Activated CD4-positive, CD25-positive, alpha-beta regulatory T cell (primary cell): ENCODE measurements around the gene TSPAN32.

Experiments
- DNase-seq, 4 experiments: peaks; one replicate each; lab custom pipeline; 2025; lab: John Stamatoyannopoulos, UW

Gene TSPAN32

DNA sequence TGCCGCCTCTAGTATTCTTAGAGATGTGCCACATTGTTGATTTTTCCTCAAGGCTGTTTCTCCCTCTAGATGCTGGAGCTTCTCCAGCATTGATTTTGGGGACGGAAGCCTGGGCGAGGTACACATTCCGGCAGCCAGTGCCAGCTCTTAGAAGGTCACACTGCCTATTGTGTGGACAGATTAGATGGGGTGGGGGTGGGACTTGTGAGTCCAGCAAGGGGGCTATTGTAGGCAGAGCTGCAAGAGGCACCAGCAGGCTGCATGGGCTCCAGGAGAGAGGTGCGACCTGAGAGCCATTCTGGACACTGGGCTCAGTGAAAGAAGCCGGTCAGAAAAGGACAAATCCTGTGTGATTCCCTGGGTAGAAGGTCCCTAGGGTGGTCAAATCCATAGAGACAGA is 12.5 kb upstream of the TSPAN32 start:
- no peak for DNase-seq

DNA sequence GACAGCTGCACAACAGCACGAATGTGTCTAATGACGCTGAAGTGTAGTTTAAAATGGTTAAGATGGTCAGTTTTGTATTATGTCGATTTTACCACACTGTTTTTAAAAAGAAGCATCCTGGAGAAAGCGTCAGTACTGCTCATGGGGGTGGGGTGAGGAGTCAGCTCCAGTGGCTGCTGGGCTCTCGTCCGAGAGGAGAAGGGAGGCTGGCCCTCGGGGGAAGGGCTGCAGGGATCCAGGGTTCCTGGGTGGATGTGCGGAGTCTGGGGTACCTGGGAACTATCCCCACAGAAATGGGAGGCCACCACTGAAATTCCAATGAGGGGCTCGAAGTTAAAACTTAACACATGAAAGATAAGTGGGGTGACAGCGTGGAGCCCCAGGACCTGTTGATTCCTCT is 12.0 kb upstream of the TSPAN32 start:
- DNase-seq, result no peak

DNA sequence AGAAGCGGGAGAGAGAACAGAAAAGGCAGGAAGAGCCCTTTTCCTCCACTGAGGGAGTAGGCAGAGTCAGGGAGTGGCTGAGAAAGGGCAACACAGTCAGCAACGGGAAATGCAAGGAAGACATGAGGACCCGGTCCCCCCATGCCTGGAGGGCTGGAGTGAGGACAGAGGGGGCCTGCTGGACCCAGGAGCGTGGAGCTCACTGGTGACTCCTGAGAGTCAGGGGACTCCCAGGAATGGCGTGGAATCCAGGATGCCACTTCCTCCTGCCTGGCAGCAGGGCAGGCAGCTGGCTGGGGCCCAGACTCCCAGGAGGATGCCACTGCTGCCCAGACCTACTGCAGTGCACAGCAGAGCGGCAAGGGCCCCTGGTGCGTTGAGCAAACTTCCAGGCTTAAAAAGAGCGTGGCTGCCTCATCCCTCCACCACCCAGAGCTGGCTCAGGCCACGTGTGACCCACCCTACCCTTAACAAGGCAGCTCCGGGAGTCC is 11.4 kb upstream of the TSPAN32 start:
- DNase-seq, result no peak

DNA sequence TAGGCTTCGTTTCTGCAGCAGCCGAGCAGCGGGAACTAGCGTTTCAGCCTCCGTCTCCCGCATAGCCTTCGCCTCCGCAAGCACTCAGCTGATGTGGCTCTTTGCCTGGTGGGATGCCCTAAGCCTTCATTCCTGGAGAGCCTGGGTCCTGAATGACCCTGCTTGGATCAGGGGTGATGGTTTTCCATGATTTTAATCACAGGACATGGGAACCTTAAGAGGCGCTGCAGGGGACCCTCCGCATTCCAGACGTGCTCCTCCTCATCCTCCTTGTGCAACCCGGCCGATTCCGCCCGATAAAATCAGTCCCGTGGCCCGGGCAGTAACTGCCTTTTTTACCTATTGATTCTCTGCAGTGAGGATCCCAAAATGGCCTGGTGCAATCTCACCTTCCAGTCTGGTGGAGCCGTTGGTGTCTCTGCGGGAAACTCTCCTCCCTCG is 8.3 kb upstream of the TSPAN32 start:
- no peak for DNase-seq

DNA sequence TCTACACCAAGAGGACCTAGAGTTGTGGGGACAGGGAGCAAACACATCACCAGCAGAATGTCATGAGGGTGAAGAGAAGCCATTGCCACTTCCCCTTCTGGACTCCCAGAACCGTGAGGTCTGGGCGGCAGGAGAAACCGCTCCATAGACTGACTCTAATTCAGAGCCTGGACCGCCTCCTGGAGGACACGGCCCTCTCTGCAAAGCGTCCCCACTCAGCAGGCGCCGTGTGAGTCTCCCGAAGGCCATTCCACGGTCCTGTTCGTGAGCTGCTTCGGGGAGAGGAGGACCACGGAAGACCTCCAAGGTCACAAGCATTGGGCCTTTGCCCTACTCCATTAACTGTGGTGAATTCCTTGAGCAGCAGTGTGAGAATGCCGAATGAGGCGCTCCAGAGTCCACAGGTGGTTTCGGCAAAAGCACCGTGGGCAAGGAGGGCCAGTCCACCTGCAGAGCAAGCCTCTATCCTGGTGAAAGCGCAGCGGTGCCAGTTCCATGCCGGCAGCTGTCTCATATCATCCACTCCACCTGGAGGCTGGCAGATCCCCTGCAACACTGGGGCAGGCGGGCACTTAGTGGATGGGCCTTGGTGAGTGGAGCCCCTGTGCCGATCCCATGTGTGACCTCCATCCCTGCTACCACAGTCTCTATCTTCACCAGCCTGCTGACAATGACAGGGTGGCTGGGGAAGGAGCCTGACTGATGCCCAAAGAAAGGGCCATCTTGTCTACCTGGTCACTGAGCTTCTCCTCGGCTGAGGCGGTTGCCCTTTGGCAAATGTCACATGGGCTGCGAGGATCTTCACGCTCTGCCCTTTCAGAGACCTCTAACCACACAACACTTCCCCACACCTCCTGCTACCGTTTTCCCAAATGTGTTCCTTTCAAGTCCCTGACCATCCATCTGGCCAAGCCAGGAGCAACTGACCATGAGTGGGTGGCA is 7.6 kb upstream of the TSPAN32 start:
- no peak for DNase-seq

DNA sequence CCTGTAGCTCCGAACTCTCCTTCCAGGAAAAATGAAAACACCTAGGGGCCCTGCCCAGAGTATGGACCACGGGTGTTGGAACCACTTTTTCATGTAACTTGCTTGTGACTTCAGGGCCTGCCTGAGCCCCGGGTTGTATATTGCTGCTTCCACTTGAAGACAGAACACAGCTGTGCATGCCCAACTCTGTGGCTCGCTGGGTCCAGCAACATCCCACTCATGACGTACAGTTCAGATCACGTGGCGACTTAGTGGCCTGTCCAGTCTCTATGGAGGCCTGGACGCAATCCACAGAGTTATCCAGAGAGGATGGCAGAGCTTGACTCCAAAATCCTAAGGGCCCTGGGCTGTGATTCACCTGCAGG is 6.9 kb upstream of the TSPAN32 start:
- no peak for DNase-seq

DNA sequence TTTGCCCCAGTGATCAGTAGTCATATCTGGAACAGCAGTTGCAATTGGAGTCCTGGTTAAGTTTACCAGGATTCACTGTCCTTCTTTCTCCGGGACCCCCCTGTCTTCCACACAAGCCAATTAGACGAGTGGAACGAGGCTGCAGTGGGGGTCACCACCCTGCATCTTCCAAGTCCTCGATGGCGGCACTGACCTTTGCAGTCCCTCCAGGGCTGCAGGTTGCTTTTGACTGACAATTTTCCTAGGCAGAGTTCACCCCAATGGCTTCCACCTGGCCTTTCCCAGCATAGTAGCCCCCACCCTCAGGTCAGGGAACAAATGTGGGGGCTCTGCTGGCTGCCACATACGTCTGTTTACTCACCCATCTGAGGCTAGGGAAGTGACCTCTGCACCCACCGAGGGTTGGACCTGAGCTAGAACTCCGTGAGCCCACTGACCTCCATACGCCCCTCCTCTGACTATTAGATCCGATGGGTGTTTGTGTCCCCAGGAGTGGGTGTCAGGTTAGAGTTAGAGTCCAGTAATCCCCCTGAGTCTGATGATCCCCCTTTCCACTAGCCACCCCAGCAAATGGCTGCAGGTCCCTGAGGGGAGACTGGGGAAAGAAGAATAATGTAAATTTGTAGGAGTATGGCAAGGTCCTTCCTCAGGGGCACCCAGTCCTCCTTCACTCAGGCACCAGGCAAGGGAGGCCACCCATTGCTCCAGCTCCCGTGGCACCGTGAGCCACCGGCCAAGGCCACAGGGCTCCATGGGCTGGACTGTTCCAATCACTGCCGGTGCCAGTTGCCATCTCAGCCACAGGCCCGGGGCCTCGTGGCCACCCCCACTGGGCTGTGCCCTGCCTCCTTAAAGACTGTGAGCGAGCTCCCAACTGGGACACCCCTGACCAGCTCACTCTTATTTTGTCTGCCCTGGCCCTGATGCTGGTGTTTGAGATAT is 5.6 kb upstream of the TSPAN32 start:
- no peak for DNase-seq

DNA sequence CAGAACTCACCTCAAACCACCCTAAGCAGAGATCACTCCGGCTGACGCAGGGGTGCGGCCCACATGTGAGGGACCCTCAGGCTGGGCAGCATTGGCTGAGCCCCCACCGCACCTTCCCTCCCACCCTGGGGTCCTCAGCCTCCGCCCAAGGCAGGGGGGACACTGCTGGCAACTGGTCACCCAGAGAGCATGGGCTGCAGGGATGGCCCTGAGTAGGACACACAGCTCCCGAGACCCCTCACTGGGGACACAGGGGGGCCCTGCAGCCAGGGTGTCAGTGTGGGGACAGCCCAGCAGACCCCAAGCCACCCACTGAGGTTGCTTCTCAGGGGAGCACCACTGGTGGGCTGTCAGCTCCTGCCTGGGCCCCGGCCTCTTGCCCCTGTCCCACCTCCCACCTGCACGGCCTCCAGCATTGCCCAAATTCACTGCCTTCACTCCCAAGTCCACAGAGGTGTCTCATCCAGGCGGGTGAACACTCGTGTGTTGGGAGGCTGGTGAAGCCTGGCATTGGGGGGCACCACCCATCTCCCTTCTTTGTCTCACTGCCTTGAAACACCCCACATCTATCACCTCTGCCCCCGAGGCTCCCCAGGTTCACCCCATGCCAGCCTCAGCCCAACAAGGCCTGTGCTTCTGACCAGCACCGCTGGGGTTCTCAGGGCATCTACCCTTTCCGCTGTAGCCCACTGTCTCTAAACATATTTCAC is 4.7 kb upstream of the TSPAN32 start:
- DNase-seq, result no peak

DNA sequence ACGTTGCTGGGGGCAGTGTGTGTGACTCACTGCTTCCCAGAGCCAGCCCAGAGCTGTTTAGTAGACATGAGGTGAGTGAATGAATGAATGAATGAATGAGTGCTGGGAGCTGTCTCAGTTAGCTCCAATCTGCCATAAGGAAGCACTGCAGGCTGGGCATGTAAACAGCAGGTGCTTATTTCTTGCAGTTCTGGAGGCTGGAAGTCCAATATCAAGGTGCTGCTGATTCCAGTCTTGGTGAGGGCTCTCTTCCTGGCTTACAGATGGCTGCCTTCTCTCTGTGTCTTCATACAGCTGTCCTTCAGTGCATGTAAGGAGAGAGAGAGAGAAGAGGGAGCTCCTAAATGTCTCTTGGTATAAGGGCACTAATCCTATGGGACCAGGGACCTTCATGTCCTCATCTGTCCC is 4.2 kb upstream of the TSPAN32 start:
- no peak for DNase-seq

DNA sequence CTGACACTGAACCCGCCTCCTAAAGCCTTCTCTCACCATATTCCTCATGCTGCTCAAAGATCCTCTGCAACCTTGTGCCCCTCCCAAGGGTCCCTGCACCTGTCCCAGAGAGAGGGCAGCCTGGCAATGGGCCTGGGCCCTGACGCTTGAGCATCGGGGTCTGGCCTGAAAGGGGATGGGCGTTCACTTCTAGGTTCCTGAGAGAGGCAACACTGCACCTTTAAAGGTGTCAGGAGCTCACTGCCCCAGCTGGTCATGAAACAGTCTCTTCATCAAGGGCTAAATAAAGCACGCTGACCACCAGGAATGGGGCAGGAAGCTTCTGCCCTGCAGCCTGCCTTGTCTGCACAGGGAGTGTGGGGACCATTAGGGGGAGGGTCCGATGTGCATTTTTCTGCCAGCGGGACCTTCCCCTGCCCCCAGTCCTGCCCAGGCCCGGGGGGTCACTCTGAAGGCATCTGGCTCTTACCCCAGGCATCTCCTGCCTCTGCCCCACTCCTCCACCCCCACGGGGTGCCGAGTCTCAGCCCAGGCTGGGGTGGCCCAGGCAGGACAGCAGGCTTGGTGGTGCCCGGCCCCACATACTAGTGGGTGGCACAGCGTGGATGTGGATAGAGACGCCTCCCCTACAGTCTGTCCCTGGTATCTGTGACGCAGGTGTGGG is 3.5 kb upstream of the TSPAN32 start:
- DNase-seq, result no peak

DNA sequence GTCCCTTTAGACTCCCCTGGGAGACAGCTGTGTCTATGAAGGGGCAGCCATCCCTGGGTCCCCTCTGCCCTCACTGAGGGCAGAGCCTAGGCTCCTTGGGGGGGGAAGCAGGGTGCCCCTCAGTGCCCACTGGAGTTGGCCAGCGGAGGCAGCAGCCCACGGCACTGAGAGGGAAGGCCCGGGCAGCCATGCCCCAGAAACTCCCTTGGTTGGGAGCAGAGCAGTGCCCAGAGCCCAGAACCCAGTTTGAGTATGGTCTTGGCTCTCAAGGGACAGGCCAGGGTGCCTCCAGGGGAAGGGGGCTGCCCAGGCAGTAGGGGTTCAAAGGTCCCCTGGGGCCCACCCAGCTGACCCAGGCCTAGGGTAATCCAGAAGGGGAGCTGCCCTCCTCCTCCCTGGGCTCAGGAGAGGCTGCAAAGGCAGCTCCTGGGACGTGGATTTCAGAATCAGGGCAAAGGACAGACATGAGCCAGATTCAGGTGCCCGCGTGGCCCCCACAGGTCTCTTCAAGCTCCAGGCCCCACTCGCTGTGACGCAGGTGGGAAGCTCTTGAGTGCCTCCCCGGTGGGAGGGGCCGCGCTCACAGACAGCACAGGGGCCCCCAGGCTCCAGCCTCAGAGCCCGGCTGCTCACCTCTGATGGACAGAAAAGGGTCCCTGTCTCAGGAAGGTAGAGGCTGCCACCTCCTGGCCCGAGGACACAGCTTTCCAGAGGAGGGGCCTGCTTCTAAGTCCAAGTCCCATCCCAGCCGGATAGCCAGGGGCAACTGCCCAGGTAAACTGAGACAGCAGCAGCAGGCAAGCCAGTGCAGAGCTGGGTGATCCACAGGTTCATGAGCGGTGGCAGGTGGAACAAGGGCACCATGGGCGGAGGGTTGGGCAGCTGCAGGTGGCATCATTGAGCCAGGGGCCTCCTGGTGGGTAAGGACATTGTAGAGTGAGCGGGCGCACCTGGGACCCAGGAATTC is 2.7 kb upstream of the TSPAN32 start:
- DNase-seq, result no peak

DNA sequence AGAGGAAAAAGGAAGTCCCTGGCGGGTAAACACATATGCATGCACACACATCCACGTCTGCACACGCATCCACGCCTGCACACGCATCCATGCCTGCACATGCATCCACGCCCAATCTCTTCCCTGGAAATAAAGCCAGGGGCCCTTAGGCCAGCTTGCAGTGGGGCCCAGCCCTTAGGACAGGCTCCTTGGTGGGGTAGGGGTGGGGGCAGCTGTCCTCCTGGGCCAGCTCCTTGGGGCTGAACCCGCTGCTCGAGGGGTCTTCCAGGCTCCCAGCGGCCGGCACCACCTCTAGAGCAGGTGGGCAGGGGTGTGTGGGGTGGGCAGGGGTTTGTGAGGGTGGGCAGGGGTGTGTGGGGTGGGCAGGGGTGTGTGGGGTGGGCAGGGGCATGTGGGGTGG is 2.0 kb upstream of the TSPAN32 start:
- DNase-seq, result no peak

DNA sequence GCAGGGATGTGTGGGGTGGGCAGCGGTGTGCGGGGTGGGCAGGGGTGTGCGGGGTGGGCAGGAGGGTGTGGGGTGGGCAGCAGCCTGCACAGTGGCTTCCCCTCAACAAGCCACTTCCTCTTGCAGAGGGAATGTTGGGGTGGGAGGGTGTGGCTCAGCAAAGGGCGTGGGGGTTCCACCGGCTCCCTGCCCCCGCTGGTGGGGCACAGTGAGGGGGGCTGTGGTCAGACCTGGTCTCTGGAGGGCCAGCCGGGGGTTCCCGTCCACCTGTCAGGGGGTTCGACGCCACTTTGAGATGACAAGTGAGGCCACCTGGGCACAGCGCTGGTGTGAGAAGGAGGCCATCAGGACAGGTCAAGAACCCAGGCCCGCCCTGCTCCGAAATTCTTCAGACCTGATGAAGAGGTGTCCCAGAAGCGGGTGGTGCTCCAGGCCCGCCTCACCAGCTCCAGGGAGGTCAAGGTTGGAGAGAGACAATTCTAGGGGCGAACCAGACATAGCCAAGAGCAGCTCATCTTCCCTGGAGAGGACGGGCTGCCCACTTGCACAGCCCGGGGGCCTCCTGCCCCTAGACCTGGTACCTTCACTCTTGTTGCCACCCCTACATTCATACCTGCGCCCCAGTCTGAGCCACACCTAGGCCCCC is 1.4 kb upstream of the TSPAN32 start:
- DNase-seq, result no peak

DNA sequence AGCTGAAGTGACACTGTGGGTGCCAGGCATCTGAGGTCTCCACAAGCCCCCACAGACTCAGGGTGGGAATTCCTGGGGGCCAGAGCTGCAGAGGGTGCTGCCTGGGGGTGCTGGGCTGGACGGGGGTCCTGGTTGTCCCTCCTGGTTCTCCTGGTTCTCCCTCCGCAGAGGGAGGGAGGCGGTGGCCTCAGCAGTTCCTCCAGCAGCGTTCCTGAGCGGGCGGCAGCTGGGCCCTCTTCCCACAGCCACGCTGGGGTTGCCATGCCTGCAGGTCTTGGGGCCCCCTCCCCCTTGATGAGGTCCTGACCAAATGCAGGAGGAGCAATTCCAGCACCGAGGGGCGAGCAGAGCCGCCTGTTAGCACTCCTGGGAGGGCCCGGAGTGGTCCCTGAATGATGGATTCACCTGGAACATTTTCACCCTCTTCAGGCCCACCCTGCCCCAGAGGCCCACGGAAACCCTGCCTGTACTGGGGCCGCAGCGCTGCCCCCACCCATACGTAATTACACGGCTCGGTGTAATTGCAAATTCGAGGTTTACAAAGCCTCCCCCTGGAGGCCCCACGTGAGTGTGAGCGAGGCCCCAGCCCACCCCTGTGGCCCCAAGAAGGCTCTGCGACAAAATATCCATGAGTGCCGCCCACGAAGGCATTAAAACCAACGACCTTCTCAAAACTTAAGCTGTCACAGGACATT is 730 bp upstream of the TSPAN32 start:
- no peak for DNase-seq

DNA sequence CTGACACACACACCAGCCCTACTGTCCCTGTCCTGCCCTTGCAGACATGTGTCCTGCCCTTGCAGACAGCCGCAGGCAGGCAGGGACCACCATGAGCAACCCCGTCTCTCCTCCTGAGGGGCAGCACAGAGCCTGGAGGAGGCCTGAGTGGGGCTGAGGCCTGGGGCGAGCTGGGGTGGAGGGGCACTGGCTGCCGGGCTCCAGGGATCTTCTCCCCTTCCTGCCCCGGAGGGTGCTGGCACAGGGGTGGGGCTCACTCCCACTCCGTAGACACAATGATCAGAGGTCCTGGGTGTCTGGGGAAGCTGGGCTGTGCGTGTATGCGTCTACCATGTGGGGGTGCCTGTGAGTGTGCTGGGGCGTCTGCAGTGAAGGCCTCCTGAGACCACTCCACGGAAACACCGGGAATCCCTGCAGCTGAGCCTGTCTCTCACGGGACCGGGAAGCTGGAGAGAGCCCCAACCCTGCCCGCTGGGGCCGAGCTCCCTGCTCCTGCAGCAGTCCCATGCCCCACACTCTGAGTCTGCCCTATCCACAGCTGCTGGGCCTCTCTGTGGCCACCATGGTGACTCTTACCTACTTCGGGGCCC is 588 bp downstream of the TSPAN32 start:
- no peak for DNase-seq

DNA sequence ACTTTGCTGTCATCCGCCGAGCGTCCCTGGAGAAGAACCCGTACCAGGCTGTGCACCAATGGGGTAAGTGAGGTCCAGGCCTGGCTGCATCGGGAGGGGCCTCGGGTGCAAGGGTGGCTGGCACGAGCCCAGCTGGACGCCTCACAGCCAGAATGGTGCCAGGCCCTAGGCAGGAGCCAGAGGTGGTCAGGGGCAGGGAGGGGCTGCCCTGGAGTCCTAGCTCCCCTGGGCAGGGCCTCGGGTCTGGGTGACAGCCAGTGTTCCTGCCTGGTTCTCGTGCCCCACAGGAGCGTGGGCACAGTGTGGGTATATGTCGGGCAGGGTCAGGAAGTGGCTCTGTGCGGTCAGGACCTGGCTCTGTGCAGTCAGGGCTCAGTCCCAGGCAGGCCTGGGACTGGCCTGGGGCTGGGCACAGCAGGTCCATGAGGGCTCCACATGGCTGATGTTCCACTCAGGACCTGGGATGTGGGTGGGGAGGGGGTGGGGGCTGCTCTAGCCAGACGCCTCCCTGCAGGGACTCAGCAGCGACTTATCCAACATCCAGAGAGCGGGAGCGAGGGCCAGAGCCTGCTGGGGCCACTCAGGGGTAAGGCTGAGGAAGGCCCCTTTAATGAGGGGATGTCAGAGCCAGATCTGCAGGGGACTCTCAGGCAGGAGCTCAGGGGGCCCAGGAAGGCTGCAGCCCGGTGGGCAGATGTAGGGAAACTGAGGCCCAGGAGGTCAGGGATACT is 1.2 kb downstream of the TSPAN32 start:
- DNase-seq, result no peak

DNA sequence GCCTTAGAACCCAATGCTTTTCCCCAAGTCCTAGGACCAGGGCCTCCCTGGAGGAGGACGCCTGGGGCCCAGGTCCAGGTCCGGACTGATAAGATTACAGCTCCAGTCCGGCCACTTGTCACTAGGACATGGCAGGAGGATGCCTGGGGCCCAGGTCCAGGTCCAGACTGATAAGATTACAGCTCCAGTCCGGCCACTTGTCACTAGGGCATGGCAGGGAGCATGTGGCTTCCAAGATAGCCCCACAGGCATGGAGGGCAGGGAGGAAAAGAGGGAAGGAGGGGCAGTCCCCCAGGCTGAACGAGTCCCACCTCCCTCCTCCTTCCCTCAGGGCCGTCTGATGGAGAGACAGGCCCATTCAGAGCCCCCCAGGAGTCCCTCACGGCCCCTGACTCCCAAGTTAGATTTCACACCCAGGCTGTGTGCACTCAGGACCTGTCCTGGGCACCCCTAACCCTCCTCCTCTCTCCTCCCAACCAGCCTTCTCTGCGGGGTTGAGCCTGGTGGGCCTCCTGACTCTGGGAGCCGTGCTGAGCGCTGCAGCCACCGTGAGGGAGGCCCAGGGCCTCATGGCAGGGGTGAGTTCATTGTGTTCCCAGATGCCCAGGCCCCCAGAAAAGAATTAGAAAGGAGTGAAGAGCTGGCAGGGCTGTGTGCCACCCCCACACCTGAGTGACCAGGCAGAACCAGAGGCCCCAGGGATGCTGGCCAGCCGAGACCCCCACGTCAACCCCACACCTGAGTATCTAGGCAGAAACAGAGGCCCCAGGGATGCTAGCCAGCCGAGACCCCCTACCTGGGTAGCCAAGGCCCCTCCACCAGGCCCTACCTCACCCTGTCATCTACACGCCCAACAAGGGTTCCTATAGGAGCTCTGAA is 2.1 kb downstream of the TSPAN32 start:
- no peak for DNase-seq
